Astrocyte (in vitro differentiated cells and primary cell): Measurements from ENCODE around the gene MACIR. TPM values are rescaled to one million over a fixed set of nuclear protein-coding genes. Genes with fewer than 3 reads are reported as not detected.

Source experiments
- DNase-seq: peaks from one replicate; pipeline ENCODE4 v3.0.0-alpha.2; 2010; ENCODE audit warnings: low read depth
- FAIRE-seq: peaks from 2 replicates; lab custom pipeline; 2011; peaks lifted over from hg19 to GRCh38; lab: Jason Lieb, UNC
- H2AFZ ChIP-seq: 2 replicates; pipeline ENCODE4 v1.6.0; 2012; ENCODE audit warnings: low read depth, low read length, inconsistent platforms
- H3K27ac ChIP-seq: 2 replicates; pipeline ENCODE4 v1.5.1; 2011; ENCODE audit warnings: low read depth, low read length, inconsistent platforms
- H3K27me3 ChIP-seq: 2 replicates; pipeline ENCODE4 v1.6.0; 2011; ENCODE audit warnings: low read length, inconsistent platforms; ENCODE audit not compliant: insufficient read depth
- H3K36me3 ChIP-seq: 2 replicates; pipeline ENCODE4 v1.5.1; 2011; ENCODE audit warnings: low read length, inconsistent platforms; ENCODE audit not compliant: insufficient read depth
- H3K4me1 ChIP-seq: 2 replicates; pipeline ENCODE4 v1.5.1; 2011; ENCODE audit warnings: low read length, inconsistent platforms; ENCODE audit not compliant: insufficient read depth
- H3K4me2 ChIP-seq: 2 replicates; pipeline ENCODE4 v1.6.0; 2012; ENCODE audit warnings: low read length, inconsistent platforms
- H3K4me3 ChIP-seq: 2 replicates; pipeline ENCODE4 v1.5.1; 2011; ENCODE audit warnings: low read depth, mild to moderate bottlenecking, low read length, inconsistent platforms; ENCODE audit not compliant: insufficient read depth
- H3K79me2 ChIP-seq: 2 replicates; pipeline ENCODE4 v1.6.0; 2012; ENCODE audit warnings: mild to moderate bottlenecking, low read length, inconsistent platforms; ENCODE audit not compliant: insufficient read depth
- H3K9ac ChIP-seq: 2 replicates; pipeline ENCODE4 v1.6.0; 2012; ENCODE audit warnings: mild to moderate bottlenecking, low read length, inconsistent platforms
- H3K9me3 ChIP-seq: 2 replicates; pipeline ENCODE4 v1.5.1; 2012; ENCODE audit warnings: low read depth, mild to moderate bottlenecking, low read length, inconsistent platforms; ENCODE audit not compliant: insufficient read depth
- H4K20me1 ChIP-seq: 2 replicates; pipeline ENCODE4 v1.6.0; 2012; ENCODE audit warnings: low read length, inconsistent platforms; ENCODE audit not compliant: insufficient read depth
- H3K27ac Mint-ChIP-seq: one replicate; pipeline ENCODE4 v1.8.0; 2021; ENCODE audit warnings: mild to moderate bottlenecking, mixed read lengths; ENCODE audit not compliant: unreplicated experiment
- H3K27me3 Mint-ChIP-seq: one replicate; pipeline ENCODE4 v1.8.0; 2021; ENCODE audit warnings: low read depth, mixed read lengths; ENCODE audit not compliant: unreplicated experiment
- H3K36me3 Mint-ChIP-seq: one replicate; pipeline ENCODE4 v1.8.0; 2021; ENCODE audit warnings: low read depth, mixed read lengths; ENCODE audit not compliant: unreplicated experiment
- H3K4me1 Mint-ChIP-seq: one replicate; pipeline ENCODE4 v1.8.0; 2021; ENCODE audit warnings: low read depth, mixed read lengths; ENCODE audit not compliant: unreplicated experiment
- H3K4me3 Mint-ChIP-seq: one replicate; pipeline ENCODE4 v1.8.0; 2021; ENCODE audit warnings: mild to moderate bottlenecking, moderate library complexity, mixed read lengths; ENCODE audit not compliant: unreplicated experiment
- H3K9me3 Mint-ChIP-seq: one replicate; pipeline ENCODE4 v1.8.0; 2021; ENCODE audit warnings: mild to moderate bottlenecking, mixed read lengths; ENCODE audit not compliant: unreplicated experiment
- EZH2 ChIP-seq: IDR thresholded peaks from 2 replicates; pipeline ENCODE4 v1.6.1; 2012; ENCODE audit warnings: mild to moderate bottlenecking, low read length, inconsistent platforms; ENCODE audit not compliant: insufficient read depth
- total RNA-seq: library from RNA; stranded (reverse); gene quantifications from 2 replicates; pipeline ENCODE4 v1.2.1, GENCODE V29; 2021
- TF ChIP-seq, protein P1 (sequence below): IDR thresholded peaks from 2 replicates; pipeline ENCODE4 v1.5.1; 2011; ENCODE audit warnings: low read depth, mild to moderate bottlenecking, inconsistent platforms, low read length, moderate library complexity; ENCODE audit not compliant: insufficient read depth

The MACIR gene
- total RNA-seq, 1 donor from 2014 or later = 27.1 TPM

- no peaks in the 10 kb centered on the region for H3K79me2 ChIP-seq
- no peaks in the 10 kb centered on the region for H3K9me3 Mint-ChIP-seq
Measured at GRCh38 chr5:103249068-103249467, 9.5 kb upstream of the MACIR start.

GRCh38 chr5:103254921-103255320 lies 3.6 kb upstream of the MACIR start:
- Histone ChIP-seq H4K20me1 (peaks cover 4% of the 10 kb centered on the region), H3K9me3 (no peaks in the 10 kb centered on the region), H3K27me3 (no peaks in the 10 kb centered on the region), H3K4me3 (no peak overlapping the region), H3K9ac (no peak overlapping the region), H2AFZ (no peak overlapping the region), H3K36me3 (no peaks in the 10 kb centered on the region), H3K4me2 (no peak overlapping the region), H3K79me2 (peaks cover 14% of the 10 kb centered on the region), H3K4me1 (no peaks in the 10 kb centered on the region), H3K27ac (no peak overlapping the region)
- FAIRE-seq = no peak
- Mint-ChIP-seq H3K4me1 (peaks cover 4% of the 10 kb centered on the region), H3K4me3 (no peak overlapping the region), H3K27me3 (no peaks in the 10 kb centered on the region), H3K36me3 (no peaks in the 10 kb centered on the region), H3K27ac (peak overlapping the region; percentile 7), H3K9me3 (no peaks in the 10 kb centered on the region)
- TF ChIP-seq, protein P1, sequence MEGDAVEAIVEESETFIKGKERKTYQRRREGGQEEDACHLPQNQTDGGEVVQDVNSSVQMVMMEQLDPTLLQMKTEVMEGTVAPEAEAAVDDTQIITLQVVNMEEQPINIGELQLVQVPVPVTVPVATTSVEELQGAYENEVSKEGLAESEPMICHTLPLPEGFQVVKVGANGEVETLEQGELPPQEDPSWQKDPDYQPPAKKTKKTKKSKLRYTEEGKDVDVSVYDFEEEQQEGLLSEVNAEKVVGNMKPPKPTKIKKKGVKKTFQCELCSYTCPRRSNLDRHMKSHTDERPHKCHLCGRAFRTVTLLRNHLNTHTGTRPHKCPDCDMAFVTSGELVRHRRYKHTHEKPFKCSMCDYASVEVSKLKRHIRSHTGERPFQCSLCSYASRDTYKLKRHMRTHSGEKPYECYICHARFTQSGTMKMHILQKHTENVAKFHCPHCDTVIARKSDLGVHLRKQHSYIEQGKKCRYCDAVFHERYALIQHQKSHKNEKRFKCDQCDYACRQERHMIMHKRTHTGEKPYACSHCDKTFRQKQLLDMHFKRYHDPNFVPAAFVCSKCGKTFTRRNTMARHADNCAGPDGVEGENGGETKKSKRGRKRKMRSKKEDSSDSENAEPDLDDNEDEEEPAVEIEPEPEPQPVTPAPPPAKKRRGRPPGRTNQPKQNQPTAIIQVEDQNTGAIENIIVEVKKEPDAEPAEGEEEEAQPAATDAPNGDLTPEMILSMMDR = no peak
- no peak for TF ChIP-seq EZH2
- no peak for DNase-seq

More at GRCh38 chr5:103249068-103249467, 9.5 kb upstream of the MACIR start:
- Histone ChIP-seq H3K27ac (no peak overlapping the region), H2AFZ (no peak overlapping the region), H4K20me1 (no peaks in the 10 kb centered on the region), H3K4me1 (peaks cover 4% of the 10 kb centered on the region), H3K27me3 (no peaks in the 10 kb centered on the region), H3K9me3 (no peaks in the 10 kb centered on the region), H3K9ac (no peak overlapping the region), H3K4me2 (no peak overlapping the region), H3K36me3 (no peaks in the 10 kb centered on the region), H3K4me3 (no peak overlapping the region)
- FAIRE-seq = no peak
- no peak for DNase-seq
- peaks cover 7% of the 10 kb centered on the region for H3K4me1 Mint-ChIP-seq
- TF ChIP-seq, protein P1 = no peak
- TF ChIP-seq EZH2 = no peak
- no peaks in the 10 kb centered on the region for H3K36me3 Mint-ChIP-seq
- no peak overlapping the region for H3K4me3 Mint-ChIP-seq
- no peak overlapping the region for H3K27ac Mint-ChIP-seq
- no peaks in the 10 kb centered on the region for H3K27me3 Mint-ChIP-seq

GRCh38 chr5:103255691-103256090 lies 2.9 kb upstream of the MACIR start:
- H3K4me2 ChIP-seq = no peak overlapping the region
- TF ChIP-seq, protein P1 = no peak
- TF ChIP-seq EZH2 = no peak
- Mint-ChIP-seq H3K9me3 (no peaks in the 10 kb centered on the region), H3K27ac (no peak overlapping the region), H3K4me1 (peaks cover 6% of the 10 kb centered on the region), H3K27me3 (no peaks in the 10 kb centered on the region), H3K4me3 (no peak overlapping the region), H3K36me3 (no peaks in the 10 kb centered on the region)
- H4K20me1 ChIP-seq = peaks cover 10% of the 10 kb centered on the region
- no peak overlapping the region for H3K9ac ChIP-seq
- DNase-seq (no peak), FAIRE-seq (no peak)
- no peak overlapping the region for H3K4me3 ChIP-seq
- H3K27me3 ChIP-seq = no peaks in the 10 kb centered on the region
- H3K36me3 ChIP-seq = no peaks in the 10 kb centered on the region
- H3K9me3 ChIP-seq = no peaks in the 10 kb centered on the region
- no peak overlapping the region for H2AFZ ChIP-seq
- no peak overlapping the region for H3K27ac ChIP-seq
- H3K4me1 ChIP-seq = peaks cover 2% of the 10 kb centered on the region
- peaks cover 21% of the 10 kb centered on the region for H3K79me2 ChIP-seq
